ENCODE results near the gene CMPK2. TPM values are rescaled to one million over a fixed set of nuclear protein-coding genes. Genes with fewer than 3 reads are reported as not detected.

The CMPK2 gene
- total and polyA plus RNA-seq, 9 of the 15 experiments (the other 6 are each of a cell fraction or from before 2014, with no cell fraction given): 2.6 to 10.5 (median 5.0) TPM

DNA sequence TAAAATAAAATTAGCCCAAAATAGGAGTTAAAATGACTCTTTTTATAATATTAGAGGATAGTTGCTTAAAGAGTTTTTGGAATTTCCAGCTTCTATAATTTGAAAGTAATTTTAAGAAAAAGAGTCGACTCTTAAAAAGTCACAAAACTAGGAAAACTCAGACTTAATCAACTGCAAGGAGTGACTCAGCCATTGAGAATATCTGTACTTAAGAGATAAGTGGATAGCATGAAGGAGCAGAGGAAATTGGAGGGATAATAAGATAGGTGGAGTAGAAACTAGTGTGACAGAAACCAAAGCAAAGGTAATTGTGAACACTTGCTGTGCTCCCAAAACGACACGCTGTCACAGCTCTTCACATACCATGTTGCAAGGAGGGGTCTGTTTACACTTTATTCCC is 20.3 kb upstream of the CMPK2 start (continued):
- TF ChIP-seq, protein P1, sequence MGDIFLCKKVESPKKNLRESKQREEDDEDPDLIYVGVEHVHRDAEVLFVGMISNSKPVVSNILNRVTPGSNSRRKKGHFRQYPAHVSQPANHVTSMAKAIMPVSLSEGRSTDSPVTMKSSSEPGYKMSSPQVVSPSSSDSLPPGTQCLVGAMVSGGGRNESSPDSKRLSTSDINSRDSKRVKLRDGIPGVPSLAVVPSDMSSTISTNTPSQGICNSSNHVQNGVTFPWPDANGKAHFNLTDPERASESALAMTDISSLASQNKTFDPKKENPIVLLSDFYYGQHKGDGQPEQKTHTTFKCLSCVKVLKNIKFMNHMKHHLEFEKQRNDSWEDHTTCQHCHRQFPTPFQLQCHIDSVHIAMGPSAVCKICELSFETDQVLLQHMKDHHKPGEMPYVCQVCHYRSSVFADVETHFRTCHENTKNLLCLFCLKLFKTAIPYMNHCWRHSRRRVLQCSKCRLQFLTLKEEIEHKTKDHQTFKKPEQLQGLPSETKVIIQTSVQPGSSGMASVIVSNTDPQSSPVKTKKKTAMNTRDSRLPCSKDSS (IDR thresholded peaks at IDR 0.05; ENCODE audit: low read depth, partially characterized antibody): no peak
- peak; percentile 88 for TF ChIP-seq NFE2 (IDR thresholded peaks at IDR 0.05; ENCODE audit: low read depth)
- TF ChIP-seq ZNF134 (CRISPR knock-in tag; conservative IDR thresholded peaks at IDR 0.05): no peak
- TF ChIP-seq, protein P2, sequence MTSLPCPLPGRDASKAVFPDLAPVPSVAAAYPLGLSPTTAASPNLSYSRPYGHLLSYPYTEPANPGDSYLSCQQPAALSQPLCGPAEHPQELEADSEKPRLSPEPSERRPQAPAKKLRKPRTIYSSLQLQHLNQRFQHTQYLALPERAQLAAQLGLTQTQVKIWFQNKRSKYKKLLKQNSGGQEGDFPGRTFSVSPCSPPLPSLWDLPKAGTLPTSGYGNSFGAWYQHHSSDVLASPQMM (CRISPR knock-in tag; IDR thresholded peaks at IDR 0.05): no peak
- TF ChIP-seq SAFB (IDR thresholded peaks at IDR 0.05; ENCODE audit: borderline replicate concordance, low read depth, low read length): no peak
- TF ChIP-seq, protein P3, sequence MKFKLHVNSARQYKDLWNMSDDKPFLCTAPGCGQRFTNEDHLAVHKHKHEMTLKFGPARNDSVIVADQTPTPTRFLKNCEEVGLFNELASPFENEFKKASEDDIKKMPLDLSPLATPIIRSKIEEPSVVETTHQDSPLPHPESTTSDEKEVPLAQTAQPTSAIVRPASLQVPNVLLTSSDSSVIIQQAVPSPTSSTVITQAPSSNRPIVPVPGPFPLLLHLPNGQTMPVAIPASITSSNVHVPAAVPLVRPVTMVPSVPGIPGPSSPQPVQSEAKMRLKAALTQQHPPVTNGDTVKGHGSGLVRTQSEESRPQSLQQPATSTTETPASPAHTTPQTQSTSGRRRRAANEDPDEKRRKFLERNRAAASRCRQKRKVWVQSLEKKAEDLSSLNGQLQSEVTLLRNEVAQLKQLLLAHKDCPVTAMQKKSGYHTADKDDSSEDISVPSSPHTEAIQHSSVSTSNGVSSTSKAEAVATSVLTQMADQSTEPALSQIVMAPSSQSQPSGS (CRISPR knock-in tag; IDR thresholded peaks at IDR 0.05): no peak
- TF ChIP-seq SRSF1 (IDR thresholded peaks at IDR 0.05; ENCODE audit: low read depth, low read length): no peak
- TF ChIP-seq, protein P4, sequence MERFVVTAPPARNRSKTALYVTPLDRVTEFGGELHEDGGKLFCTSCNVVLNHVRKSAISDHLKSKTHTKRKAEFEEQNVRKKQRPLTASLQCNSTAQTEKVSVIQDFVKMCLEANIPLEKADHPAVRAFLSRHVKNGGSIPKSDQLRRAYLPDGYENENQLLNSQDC (CRISPR knock-in tag; IDR thresholded peaks at IDR 0.05): no peak
- peak; percentile 16; the same call in 1 of the 2 replicates for TF ChIP-seq SMAD4 (CRISPR knock-in tag; conservative IDR thresholded peaks at IDR 0.05)
- no peak for TF ChIP-seq CREB1 (IDR thresholded peaks at IDR 0.05)
- no peak for TF ChIP-seq CREB1 (CRISPR knock-in tag; IDR thresholded peaks at IDR 0.05)
- TF ChIP-seq ZNF431 (CRISPR knock-in tag; IDR thresholded peaks at IDR 0.05): no peak
- TF ChIP-seq ZNF282 (CRISPR knock-in tag; IDR thresholded peaks at IDR 0.05): no peak
- TF ChIP-seq GABPB2 (CRISPR knock-in tag; conservative IDR thresholded peaks at IDR 0.05): no peak
- no peak for TF ChIP-seq ZNF780A (CRISPR knock-in tag; IDR thresholded peaks at IDR 0.05)
- TF ChIP-seq MYC (IDR thresholded peaks at IDR 0.05; ENCODE audit: low read depth, low read length): no peak
- TF ChIP-seq MYC (CRISPR knock-in tag; IDR thresholded peaks at IDR 0.05; ENCODE audit: borderline replicate concordance, low read depth): no peak
- TF ChIP-seq HIVEP1 (CRISPR knock-in tag; IDR thresholded peaks at IDR 0.05): no peak
- TF ChIP-seq SLC30A9 (CRISPR knock-in tag; IDR thresholded peaks at IDR 0.05): no peak
- no peak for TF ChIP-seq CBFB (CRISPR knock-in tag; IDR thresholded peaks at IDR 0.05)
- TF ChIP-seq POLR2AphosphoS5 (IDR thresholded peaks at IDR 0.05; ENCODE audit: control insufficient read depth, insufficient read depth, low read depth, low read length): peak; percentile 39; the same call in 1 of the 2 replicates
- no peak for TF ChIP-seq MCM2 (IDR thresholded peaks at IDR 0.05; ENCODE audit: low read depth)
- TF ChIP-seq U2AF2 (optimal IDR thresholded peaks at IDR 0.05; ENCODE audit: low read depth, low read length): no peak
- TF ChIP-seq, protein P5, sequence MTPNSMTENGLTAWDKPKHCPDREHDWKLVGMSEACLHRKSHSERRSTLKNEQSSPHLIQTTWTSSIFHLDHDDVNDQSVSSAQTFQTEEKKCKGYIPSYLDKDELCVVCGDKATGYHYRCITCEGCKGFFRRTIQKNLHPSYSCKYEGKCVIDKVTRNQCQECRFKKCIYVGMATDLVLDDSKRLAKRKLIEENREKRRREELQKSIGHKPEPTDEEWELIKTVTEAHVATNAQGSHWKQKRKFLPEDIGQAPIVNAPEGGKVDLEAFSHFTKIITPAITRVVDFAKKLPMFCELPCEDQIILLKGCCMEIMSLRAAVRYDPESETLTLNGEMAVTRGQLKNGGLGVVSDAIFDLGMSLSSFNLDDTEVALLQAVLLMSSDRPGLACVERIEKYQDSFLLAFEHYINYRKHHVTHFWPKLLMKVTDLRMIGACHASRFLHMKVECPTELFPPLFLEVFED (CRISPR knock-in tag; conservative IDR thresholded peaks at IDR 0.05): no peak

Measured in K562 (cell line).